ENCODE measurements around the gene NKD1.

DNA sequence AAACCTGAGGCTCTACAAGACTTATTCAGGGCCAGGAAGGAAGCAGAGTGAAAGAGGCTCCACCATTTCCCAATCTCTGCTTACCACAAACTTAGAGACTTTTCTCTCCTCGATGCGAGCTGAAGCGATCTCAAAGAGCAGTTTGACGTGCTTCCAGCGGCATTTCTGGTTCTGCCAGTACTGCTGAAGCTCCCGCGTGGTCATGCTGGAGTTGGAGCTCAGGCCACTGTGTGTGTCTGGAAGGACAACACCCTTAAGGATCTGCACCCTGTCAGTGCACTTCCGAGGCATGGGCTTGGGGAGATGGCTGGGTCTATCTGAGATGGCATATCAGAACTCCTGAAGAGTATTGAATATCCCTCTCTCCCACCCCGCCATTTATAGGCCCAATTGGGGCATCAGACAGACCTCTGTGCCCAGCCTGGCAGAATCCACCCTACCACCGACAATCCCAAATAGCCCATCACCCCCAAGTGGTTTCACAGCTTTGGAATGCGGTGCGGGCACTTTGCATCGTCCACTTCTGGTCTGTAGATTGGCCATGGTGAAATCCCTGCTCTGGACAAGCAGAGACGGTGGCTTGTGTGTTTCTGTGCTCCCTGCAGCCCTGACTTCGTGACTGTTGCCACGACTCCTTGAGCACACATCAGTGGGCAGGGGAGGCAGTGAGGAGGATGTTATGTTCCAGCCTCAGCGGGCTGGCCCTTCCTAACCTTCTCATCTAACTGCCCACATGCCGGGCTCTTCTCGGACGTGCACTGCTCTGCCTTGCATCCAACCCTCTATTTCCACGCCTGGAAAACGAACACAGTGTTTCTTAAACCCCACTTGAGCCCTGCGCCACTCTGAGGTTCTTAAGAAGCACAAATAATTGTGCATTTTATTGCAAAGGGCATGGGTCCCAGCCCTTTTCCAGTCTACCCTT is 127.8 kb downstream of the NKD1 start:
- no peak for TF ChIP-seq CTCF (IDR thresholded peaks at IDR 0.05)
- no peak for TF ChIP-seq POLR2A (IDR thresholded peaks at IDR 0.05)
- no peak for TF ChIP-seq POLR2AphosphoS5 (IDR thresholded peaks at IDR 0.05)

All from breast epithelium (tissue), 3 donors.